Retinal pigment epithelial cell (primary cell): Measurements from ENCODE around the gene LAMA5.

Source experiments
- DNase-seq: peaks from one replicate; pipeline ENCODE4 v3.0.0-alpha.2; 2010; ENCODE audit warnings: low read depth
- H3K4me3 ChIP-seq: 2 replicates; pipeline ENCODE4 v1.5.1; 2011; ENCODE audit warnings: mild to moderate bottlenecking, low read length, control low read depth, moderate library complexity
- TF ChIP-seq, protein P1 (sequence below): conservative IDR thresholded peaks from 2 replicates; pipeline ENCODE4 v1.5.1; 2011; ENCODE audit warnings: low read depth, low read length, control low read depth, inconsistent platforms

The LAMA5 gene

DNA sequence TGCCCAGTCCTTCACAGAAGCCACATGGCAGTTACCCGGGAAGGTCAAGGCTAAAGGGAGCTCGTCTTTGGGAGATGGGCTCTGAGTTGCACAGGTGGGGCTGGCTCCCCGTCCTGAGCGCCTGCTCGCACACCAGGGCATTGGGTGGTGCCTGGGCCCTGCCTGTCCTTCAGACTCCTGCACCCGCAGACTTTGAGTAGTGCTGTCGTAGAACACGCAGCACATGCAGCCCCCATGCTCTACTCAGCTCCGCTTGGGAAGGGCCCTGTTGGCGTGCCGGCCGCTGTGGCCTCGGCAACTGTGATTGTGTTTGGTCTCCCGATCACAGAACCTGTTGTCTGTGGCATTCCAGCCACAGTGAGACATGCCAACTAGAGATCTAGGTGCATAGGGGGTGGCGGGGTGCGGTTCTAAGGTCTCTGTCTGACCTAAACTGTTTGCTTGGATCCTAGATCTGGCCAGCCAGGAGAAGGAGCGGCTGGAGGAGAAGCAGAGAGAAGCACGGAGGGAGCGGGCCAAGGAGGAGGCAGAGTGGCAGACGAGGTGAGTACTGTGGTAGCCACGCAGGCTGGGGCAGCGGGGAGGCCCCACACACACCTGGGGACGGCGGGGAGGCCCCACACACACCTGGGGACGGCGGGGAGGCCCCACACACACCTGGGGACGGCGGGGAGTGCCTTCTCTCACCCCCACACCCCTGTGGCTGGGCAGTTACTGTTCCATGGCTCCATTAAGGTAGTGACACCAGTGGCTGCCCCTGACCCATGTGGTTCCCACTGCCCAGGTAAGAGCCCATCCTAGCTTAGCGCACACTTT is 75.7 kb downstream of the LAMA5 start:
- H3K4me3 ChIP-seq: no peak overlapping the region
- DNase-seq: no peak
- TF ChIP-seq, protein P1, sequence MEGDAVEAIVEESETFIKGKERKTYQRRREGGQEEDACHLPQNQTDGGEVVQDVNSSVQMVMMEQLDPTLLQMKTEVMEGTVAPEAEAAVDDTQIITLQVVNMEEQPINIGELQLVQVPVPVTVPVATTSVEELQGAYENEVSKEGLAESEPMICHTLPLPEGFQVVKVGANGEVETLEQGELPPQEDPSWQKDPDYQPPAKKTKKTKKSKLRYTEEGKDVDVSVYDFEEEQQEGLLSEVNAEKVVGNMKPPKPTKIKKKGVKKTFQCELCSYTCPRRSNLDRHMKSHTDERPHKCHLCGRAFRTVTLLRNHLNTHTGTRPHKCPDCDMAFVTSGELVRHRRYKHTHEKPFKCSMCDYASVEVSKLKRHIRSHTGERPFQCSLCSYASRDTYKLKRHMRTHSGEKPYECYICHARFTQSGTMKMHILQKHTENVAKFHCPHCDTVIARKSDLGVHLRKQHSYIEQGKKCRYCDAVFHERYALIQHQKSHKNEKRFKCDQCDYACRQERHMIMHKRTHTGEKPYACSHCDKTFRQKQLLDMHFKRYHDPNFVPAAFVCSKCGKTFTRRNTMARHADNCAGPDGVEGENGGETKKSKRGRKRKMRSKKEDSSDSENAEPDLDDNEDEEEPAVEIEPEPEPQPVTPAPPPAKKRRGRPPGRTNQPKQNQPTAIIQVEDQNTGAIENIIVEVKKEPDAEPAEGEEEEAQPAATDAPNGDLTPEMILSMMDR: no peak

DNA sequence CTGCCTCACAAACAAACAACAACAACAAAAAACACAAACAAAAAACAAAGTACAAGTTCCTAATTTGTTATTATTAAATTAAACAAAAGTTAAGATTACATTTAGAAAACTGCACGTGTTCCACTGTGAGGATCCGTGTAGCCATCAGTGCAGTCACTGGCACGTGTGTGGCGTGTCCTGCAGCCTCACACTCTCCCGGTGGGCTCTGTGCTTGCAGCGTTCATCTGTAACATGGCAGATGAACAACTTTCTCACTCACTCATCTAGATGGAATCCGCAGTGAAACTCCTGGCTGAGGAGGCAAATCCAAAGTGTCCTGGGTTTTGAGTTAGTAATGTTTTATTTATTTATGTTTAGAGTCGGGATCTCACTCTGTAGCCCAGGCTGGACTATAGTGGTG is 77.2 kb downstream of the LAMA5 start:
- TF ChIP-seq, protein P1: no peak
- DNase-seq: no peak

DNA sequence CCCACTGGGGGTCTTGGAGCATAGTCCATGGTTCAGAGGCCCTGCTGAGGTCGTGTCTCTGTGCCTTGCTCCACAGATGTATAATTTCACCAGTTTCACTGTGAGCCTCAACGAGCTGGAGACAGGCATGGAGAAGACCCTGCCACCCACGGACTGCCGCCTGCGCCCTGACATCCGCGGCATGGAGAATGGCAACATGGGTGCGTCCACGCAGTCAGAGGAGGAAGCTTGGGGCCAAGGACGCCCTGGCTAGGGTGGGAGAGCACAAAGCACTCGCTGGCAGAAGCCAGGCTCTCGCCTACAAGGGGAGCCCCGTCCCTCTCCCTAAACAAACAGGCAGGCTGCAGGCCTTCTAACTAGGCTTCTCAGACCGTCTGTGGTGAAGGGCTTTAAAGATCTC is 78.0 kb downstream of the LAMA5 start:
- H3K4me3 ChIP-seq: no peak overlapping the region
- DNase-seq: no peak
- TF ChIP-seq, protein P1: no peak

More for the DNA sequence above, 77.2 kb downstream of the LAMA5 start:
- H3K4me3 ChIP-seq: no peak overlapping the region

DNA sequence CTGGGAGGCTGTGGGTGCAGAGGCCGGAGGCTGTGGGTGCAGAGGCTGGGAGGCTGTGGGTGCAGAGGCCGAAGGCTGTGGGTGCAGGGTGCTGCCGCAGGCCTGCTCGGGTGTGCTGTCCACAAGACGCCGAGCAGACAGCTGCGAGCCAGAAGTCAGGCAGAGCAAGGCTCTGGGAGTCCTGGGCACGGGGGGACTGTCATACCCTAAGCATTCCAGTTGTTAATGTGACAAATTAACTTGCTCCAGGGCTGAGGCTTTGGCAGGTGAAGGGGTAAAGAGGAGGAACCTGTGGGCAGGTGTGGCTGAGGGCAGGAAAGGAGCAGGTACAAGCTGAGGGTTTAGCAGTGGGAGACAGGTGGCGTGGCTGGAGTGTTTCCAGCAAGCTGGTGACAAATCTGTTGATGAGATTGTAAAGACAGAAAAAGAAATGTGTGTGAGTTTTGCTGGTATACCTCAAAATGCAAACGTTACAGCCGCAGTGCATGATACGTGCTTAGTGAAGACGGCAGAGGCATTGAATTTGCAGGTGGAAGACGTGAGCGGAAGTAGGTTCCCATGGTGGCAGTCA is 78.5 kb downstream of the LAMA5 start:
- DNase-seq: no peak

DNA sequence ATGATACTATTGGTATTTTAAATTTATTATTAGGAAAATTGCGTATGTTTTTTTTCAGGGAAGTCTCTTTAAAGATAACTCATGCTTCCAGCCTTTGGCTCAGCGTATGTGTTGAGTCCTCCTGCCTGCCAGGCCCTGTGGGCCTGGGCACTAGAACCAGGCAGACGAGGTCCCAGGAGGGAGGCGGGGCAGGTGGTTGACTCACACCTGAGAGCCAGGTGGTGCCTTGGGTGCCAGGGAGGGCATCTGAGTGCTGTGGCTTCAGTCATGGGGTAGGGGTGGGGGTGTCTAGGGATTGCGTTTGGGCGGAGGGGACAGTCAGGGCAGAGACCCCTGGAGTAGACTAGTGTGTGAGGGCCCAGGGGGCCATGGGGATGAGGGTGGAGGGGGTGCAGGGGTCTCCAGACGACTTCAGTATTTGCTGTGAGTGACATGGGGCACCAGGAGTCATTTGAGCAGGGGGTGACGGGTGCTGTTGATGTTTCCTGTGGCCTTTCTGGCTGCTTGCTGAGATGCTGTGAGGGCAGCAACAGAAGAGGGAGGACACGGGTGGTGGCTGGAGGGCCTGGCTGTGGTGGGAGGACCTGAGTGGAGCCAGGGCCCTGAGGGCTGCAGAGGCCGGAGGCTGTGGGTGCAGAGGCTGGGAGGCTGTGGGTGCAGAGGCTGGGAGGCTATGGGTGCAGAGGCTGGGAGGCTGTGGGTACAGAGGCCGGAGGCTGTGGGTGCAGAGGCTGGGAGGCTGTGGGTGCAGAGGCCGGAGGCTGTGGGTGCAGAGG is 79.2 kb downstream of the LAMA5 start:
- TF ChIP-seq, protein P1: no peak
- DNase-seq: no peak
- no peak overlapping the region for H3K4me3 ChIP-seq

More for the DNA sequence above, 78.5 kb downstream of the LAMA5 start:
- TF ChIP-seq, protein P1: no peak
- H3K4me3 ChIP-seq: no peak overlapping the region

DNA sequence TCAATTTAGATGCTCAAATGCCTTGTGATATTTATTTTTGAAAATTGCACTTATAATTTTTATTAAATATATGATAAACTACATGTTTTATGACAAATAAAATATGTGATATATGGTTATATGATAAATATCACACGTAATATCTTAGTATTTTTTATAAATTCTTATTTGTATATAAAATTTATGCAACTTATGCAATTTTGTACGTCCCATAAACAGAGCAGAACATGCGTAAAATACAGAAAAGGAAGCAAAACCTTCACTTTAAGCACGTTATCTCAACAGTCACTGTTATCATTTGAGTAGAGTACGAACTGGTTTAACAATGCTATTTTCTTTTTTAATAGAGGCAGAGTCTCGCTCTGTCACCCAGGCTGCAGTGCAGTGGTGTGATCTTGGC is 80.0 kb downstream of the LAMA5 start:
- no peak for DNase-seq
- TF ChIP-seq, protein P1: no peak
- H3K4me3 ChIP-seq: no peak overlapping the region
